Skin of body (tissue), 3 donors: Measurements from ENCODE around the gene ZYG11A. TPM values are rescaled to one million over a fixed set of nuclear protein-coding genes. Genes with fewer than 3 reads are reported as not detected.

ENCODE experiments used
- DNase-seq: peaks from one replicate; lab custom pipeline; 2025; lab: John Stamatoyannopoulos, UW
- small RNA-seq: library from RNA; depleted of rRNA; stranded (forward); fragments of <200 nt; gene quantifications from one replicate; pipeline ENCODE3, GENCODE V24; 2014; ENCODE audit warnings: low replicate concordance
- total RNA-seq: library from RNA; depleted of rRNA; stranded (reverse); fragments of >200 nt; gene quantifications from one replicate; pipeline ENCODE4 v1.2.3, GENCODE V29; 2014

The ZYG11A gene
- total RNA-seq, 1 donor from 2014 or later, result 0.30 TPM

- DNase-seq, result no peak
Observed at GRCh38 chr1:52917156-52917555, 74.6 kb downstream of the ZYG11A start.

GRCh38 chr1:52917581-52917980 is 75.0 kb downstream of the ZYG11A start:
- no peak for DNase-seq

- no peak for DNase-seq
Observed at GRCh38 chr1:52918201-52918600, 75.6 kb downstream of the ZYG11A start.

- DNase-seq, result no peak
Observed at GRCh38 chr1:52919051-52919722, 76.6 kb downstream of the ZYG11A start.

- DNase-seq, result no peak
Observed at GRCh38 chr1:52919723-52920483, 77.3 kb downstream of the ZYG11A start.

- no peak for DNase-seq
Observed at GRCh38 chr1:52920791-52921291, 78.3 kb downstream of the ZYG11A start.

GRCh38 chr1:52925571-52926005 is 83.0 kb downstream of the ZYG11A start:
- DNase-seq, result no peak

GRCh38 chr1:52926864-52927211 is 84.3 kb downstream of the ZYG11A start:
- no peak for DNase-seq

- peak; percentile 56 for DNase-seq
Observed at GRCh38 chr1:52927212-52928014, 84.9 kb downstream of the ZYG11A start, which contains the start of gene SCP2. Gene SCP2 (plus strand): TSS chr1:52927276. CDS start chr1:52927397, 121 bp downstream.

- DNase-seq, result no peak
Observed at GRCh38 chr1:52928015-52928404, 85.5 kb downstream of the ZYG11A start.

GRCh38 chr1:52929019-52929418 is 86.5 kb downstream of the ZYG11A start:
- DNase-seq, result no peak

GRCh38 chr1:52937433-52938182 is 95.0 kb downstream of the ZYG11A start:
- DNase-seq, result no peak

GRCh38 chr1:52938183-52938451 is 95.6 kb downstream of the ZYG11A start:
- no peak for DNase-seq

GRCh38 chr1:52943876-52944416 is 101.4 kb downstream of the ZYG11A start:
- DNase-seq, result no peak

- DNase-seq, result no peak
Observed at GRCh38 chr1:52944566-52944965, 102.0 kb downstream of the ZYG11A start.

Small RNA genes within 50 kb of the gene (small RNA-seq; reads per million reads assigned to genes)
- gene AC099677.1, result not detected
- gene AC099677.2, result not detected
- gene MIR1273F, result not detected
- not detected for gene MIR1273G
- not detected for gene MIR5095
- not detected for gene RNU6-969P

Other genes with a start within 250 kb of the ZYG11A start
- gene GPX7, start 240.4 kb upstream of the ZYG11A start, total RNA-seq, result 101 TPM
- gene SHISAL2A, start 209.6 kb upstream of the ZYG11A start, total RNA-seq, result 0.49 TPM
- 9.1 TPM for gene COA7, start 144.4 kb upstream of the ZYG11A start, total RNA-seq
- gene ZYG11B, start 116.3 kb upstream of the ZYG11A start, total RNA-seq, result 37.9 TPM
- gene ECHDC2, start 79.0 kb downstream of the ZYG11A start, total RNA-seq, result 48.5 TPM
- gene SCP2, start 84.5 kb downstream of the ZYG11A start, total RNA-seq, result 95.9 TPM
- gene PODN, start 219.5 kb downstream of the ZYG11A start, total RNA-seq, result 13.8 TPM